ENCODE results near the gene PACRG.

PACRG gene

DNA sequence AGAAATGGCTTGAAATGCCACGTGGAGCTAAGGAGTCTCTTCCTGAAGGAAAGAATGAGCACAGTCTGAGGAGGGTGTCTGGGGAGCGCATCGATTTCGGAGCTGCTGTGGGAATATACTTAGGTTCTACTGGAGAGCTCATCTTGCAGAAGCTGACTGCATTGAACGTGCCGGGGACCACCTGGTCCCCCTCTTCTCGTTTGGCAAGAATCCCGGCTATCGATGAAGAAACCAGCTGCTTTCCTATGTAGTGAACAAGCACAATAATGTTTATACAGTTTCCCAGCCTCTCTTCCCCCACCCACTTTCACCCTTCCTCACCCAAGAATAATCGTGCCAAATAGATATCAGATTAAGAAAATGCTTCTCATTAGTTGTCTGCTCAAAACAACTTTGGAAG lies 242.5 kb downstream of the PACRG start:
- Histone ChIP-seq H3K27ac (ENCODE audit: low read depth, low read length) (no peak overlapping the region), H3K9ac (ENCODE audit: low read length) (no peak overlapping the region), H3K9me3 (ENCODE audit: insufficient read depth, low read depth, low read length) (no peaks in the 10 kb centered on the region), H3K27me3 (ENCODE audit: insufficient read depth, low read length) (no peaks in the 10 kb centered on the region), H3K4me2 (ENCODE audit: low read length) (no peak overlapping the region), H3K4me3 (ENCODE audit: low read depth, low read length) (no peak overlapping the region), H3K18ac (ENCODE audit: low read length) (no peak overlapping the region), H2AK5ac (ENCODE audit: low read length) (no peak overlapping the region), H3K23ac (ENCODE audit: low read length) (no peak overlapping the region), H3K36me3 (ENCODE audit: control insufficient read depth in 1 of 2, insufficient read depth in 2 of 2, low read length in 2 of 2) (no peaks in the 10 kb centered on the region), H3K4me1 (ENCODE audit: control insufficient read depth in 1 of 2, insufficient read depth in 2 of 2, low read length in 2 of 2) (no peaks in the 10 kb centered on the region), H2AFZ (ENCODE audit: insufficient read depth, low read length, poor library complexity) (no peak overlapping the region), H4K91ac (ENCODE audit: low read depth, low read length) (no peak overlapping the region), H3K14ac (ENCODE audit: low read length) (no peak overlapping the region), H2BK120ac (ENCODE audit: insufficient read depth, low read length, poor library complexity) (no peak overlapping the region), H3K79me1 (ENCODE audit: low read length) (no peaks in the 10 kb centered on the region), H2BK5ac (ENCODE audit: low read depth, low read length, poor library complexity) (no peak overlapping the region), H2BK12ac (ENCODE audit: low read length) (no peak overlapping the region), H4K8ac (ENCODE audit: low read depth, low read length) (no peak overlapping the region), H3K79me2 (ENCODE audit: control insufficient read depth, insufficient read depth, low read length, poor library complexity) (no peaks in the 10 kb centered on the region), H3K4ac (ENCODE audit: low read depth, low read length) (no peak overlapping the region), H4K12ac (ENCODE audit: low read depth, low read length) (no peak overlapping the region)
- no CpG with 5 or more reads among the region's 10 CpGs for WGBS (ENCODE audit: extremely low coverage, insufficient coverage, insufficient read length)
- no peak for DNase-seq

DNA sequence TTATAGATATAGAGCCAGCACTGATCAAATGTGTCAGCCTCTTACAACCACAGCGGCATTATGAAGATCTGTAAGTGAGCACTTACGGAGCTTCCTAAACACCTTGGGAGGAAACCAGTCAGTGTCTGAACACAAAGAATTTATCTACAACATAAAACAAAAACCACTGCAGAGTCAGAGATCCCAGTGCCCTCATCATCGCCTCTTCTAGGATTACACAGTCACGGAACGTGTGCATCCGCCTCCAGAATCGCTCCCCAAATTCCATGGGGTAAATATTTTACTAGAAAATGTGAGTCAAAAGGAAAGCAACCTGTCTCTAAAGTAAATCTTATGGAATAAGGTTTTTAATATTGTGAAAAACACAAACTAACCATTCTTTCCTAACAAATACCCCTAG lies 243.6 kb downstream of the PACRG start:
- Histone ChIP-seq H4K8ac (ENCODE audit: low read depth, low read length) (no peak overlapping the region), H3K18ac (ENCODE audit: low read length) (no peak overlapping the region), H3K4me1 (ENCODE audit: control insufficient read depth in 1 of 2, insufficient read depth in 2 of 2, low read length in 2 of 2) (no peaks in the 10 kb centered on the region), H2BK120ac (ENCODE audit: insufficient read depth, low read length, poor library complexity) (no peak overlapping the region), H3K36me3 (ENCODE audit: control insufficient read depth in 1 of 2, insufficient read depth in 2 of 2, low read length in 2 of 2) (no peaks in the 10 kb centered on the region), H3K4me2 (ENCODE audit: low read length) (no peak overlapping the region), H2AFZ (ENCODE audit: insufficient read depth, low read length, poor library complexity) (no peak overlapping the region), H3K9ac (ENCODE audit: low read length) (no peak overlapping the region), H4K91ac (ENCODE audit: low read depth, low read length) (no peak overlapping the region), H3K79me1 (ENCODE audit: low read length) (no peaks in the 10 kb centered on the region), H3K4ac (ENCODE audit: low read depth, low read length) (no peak overlapping the region), H3K23ac (ENCODE audit: low read length) (no peak overlapping the region), H3K14ac (ENCODE audit: low read length) (no peak overlapping the region), H2BK12ac (ENCODE audit: low read length) (no peak overlapping the region), H3K9me3 (ENCODE audit: insufficient read depth, low read depth, low read length) (no peaks in the 10 kb centered on the region), H2AK5ac (ENCODE audit: low read length) (no peak overlapping the region), H3K79me2 (ENCODE audit: control insufficient read depth, insufficient read depth, low read length, poor library complexity) (no peaks in the 10 kb centered on the region), H3K4me3 (ENCODE audit: low read depth, low read length) (no peak overlapping the region), H3K27ac (ENCODE audit: low read depth, low read length) (no peak overlapping the region), H3K27me3 (ENCODE audit: insufficient read depth, low read length) (no peaks in the 10 kb centered on the region), H4K12ac (ENCODE audit: low read depth, low read length) (no peak overlapping the region), H2BK5ac (ENCODE audit: low read depth, low read length, poor library complexity) (no peak overlapping the region)
- no CpG with 5 or more reads among the region's 7 CpGs for WGBS (ENCODE audit: extremely low coverage, insufficient coverage, insufficient read length)
- DNase-seq: no peak

DNA sequence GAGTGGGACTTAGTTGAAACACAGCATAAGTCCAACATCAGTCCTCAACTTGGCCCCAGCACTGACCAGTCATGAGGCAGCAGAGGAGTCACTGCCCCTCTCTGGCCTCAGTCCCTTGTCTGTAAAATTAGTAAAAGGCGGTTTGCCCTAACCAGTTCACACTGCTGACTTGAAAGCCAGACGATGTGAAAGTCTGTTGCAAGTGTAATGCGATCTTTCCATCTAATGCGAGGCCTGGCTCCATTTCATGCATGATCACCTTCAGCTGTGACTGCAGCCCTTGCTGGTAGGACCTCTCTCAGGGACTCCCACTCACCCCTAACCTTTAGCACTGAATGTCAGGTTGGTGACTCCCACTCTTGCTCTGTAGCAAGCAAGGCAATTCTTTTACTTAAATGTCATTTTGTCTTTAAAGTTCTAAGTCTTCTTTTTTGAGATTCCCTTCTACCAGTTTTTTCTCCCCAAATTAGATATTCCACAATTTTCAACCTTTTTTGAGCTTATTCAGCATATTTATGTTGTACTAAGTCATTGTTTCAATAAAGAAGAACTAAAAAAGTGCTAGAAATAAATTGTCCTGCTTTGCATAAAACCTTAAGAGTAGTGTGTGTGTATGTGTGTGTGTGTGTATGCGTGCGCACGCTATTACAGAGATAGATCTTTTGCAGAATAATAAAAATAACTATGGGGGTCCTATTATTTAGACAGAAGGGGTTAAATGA lies 245.5 kb downstream of the PACRG start:
- H3K18ac ChIP-seq (ENCODE audit: low read length): no peak overlapping the region
- H3K4me2 ChIP-seq (ENCODE audit: low read length): no peak overlapping the region
- no peaks in the 10 kb centered on the region for H3K36me3 ChIP-seq (ENCODE audit: control insufficient read depth in 1 of 2, insufficient read depth in 2 of 2, low read length in 2 of 2)
- H3K9ac ChIP-seq (ENCODE audit: low read length): no peak overlapping the region
- H3K79me2 ChIP-seq (ENCODE audit: control insufficient read depth, insufficient read depth, low read length, poor library complexity): no peaks in the 10 kb centered on the region
- no peak overlapping the region for H4K12ac ChIP-seq (ENCODE audit: low read depth, low read length)
- H3K27me3 ChIP-seq (ENCODE audit: insufficient read depth, low read length): no peaks in the 10 kb centered on the region
- H3K4me3 ChIP-seq (ENCODE audit: low read depth, low read length): no peak overlapping the region
- H2AK5ac ChIP-seq (ENCODE audit: low read length): no peak overlapping the region
- no peak overlapping the region for H2BK120ac ChIP-seq (ENCODE audit: insufficient read depth, low read length, poor library complexity)
- no peak overlapping the region for H3K4ac ChIP-seq (ENCODE audit: low read depth, low read length)
- H2BK5ac ChIP-seq (ENCODE audit: low read depth, low read length, poor library complexity): no peak overlapping the region
- no peak overlapping the region for H4K91ac ChIP-seq (ENCODE audit: low read depth, low read length)
- WGBS (ENCODE audit: extremely low coverage, insufficient coverage, insufficient read length): no CpG with 5 or more reads among the region's 7 CpGs
- no peak overlapping the region for H3K27ac ChIP-seq (ENCODE audit: low read depth, low read length)
- no peaks in the 10 kb centered on the region for H3K79me1 ChIP-seq (ENCODE audit: low read length)
- no peaks in the 10 kb centered on the region for H3K9me3 ChIP-seq (ENCODE audit: insufficient read depth, low read depth, low read length)
- DNase-seq: no peak
- H3K14ac ChIP-seq (ENCODE audit: low read length): no peak overlapping the region
- H4K8ac ChIP-seq (ENCODE audit: low read depth, low read length): no peak overlapping the region
- no peaks in the 10 kb centered on the region for H3K4me1 ChIP-seq (ENCODE audit: control insufficient read depth in 1 of 2, insufficient read depth in 2 of 2, low read length in 2 of 2)
- no peak overlapping the region for H2AFZ ChIP-seq (ENCODE audit: insufficient read depth, low read length, poor library complexity)
- no peak overlapping the region for H3K23ac ChIP-seq (ENCODE audit: low read length)
- H2BK12ac ChIP-seq (ENCODE audit: low read length): no peak overlapping the region

DNA sequence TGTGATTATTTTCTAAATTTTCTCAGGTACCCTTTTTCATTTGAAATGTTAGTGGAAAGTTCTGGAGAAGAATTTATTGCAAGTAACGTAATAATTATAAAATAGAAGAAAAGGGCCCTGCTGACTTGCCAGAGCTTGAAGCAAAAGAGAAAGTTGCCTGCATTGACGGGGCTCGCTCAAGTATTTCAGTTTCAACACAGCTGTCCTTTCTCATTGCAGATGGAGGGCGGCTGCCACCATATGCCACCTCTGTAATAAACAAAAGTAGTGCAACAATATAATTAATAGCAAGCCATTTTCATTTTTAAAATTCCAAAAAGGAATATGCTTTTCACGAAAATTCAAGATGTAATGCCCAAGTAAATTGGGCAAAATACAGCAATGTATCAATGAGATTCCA lies 246.2 kb downstream of the PACRG start:
- H4K91ac ChIP-seq (ENCODE audit: low read depth, low read length): no peak overlapping the region
- DNase-seq: no peak
- no peaks in the 10 kb centered on the region for H3K9me3 ChIP-seq (ENCODE audit: insufficient read depth, low read depth, low read length)
- H2BK120ac ChIP-seq (ENCODE audit: insufficient read depth, low read length, poor library complexity): no peak overlapping the region
- H3K27ac ChIP-seq (ENCODE audit: low read depth, low read length): no peak overlapping the region
- H2AFZ ChIP-seq (ENCODE audit: insufficient read depth, low read length, poor library complexity): no peak overlapping the region
- no peaks in the 10 kb centered on the region for H3K79me1 ChIP-seq (ENCODE audit: low read length)
- no peaks in the 10 kb centered on the region for H3K4me1 ChIP-seq (ENCODE audit: control insufficient read depth in 1 of 2, insufficient read depth in 2 of 2, low read length in 2 of 2)
- H3K23ac ChIP-seq (ENCODE audit: low read length): no peak overlapping the region
- no peaks in the 10 kb centered on the region for H3K27me3 ChIP-seq (ENCODE audit: insufficient read depth, low read length)
- H2AK5ac ChIP-seq (ENCODE audit: low read length): no peak overlapping the region
- H2BK12ac ChIP-seq (ENCODE audit: low read length): no peak overlapping the region
- H3K4me2 ChIP-seq (ENCODE audit: low read length): no peak overlapping the region
- no peak overlapping the region for H4K12ac ChIP-seq (ENCODE audit: low read depth, low read length)
- no peak overlapping the region for H3K9ac ChIP-seq (ENCODE audit: low read length)
- no peak overlapping the region for H3K4ac ChIP-seq (ENCODE audit: low read depth, low read length)
- WGBS (ENCODE audit: extremely low coverage, insufficient coverage, insufficient read length): no CpG with 5 or more reads among the region's 5 CpGs
- H3K4me3 ChIP-seq (ENCODE audit: low read depth, low read length): no peak overlapping the region
- no peaks in the 10 kb centered on the region for H3K36me3 ChIP-seq (ENCODE audit: control insufficient read depth in 1 of 2, insufficient read depth in 2 of 2, low read length in 2 of 2)
- H4K8ac ChIP-seq (ENCODE audit: low read depth, low read length): no peak overlapping the region
- H3K14ac ChIP-seq (ENCODE audit: low read length): no peak overlapping the region
- H3K79me2 ChIP-seq (ENCODE audit: control insufficient read depth, insufficient read depth, low read length, poor library complexity): no peaks in the 10 kb centered on the region
- H3K18ac ChIP-seq (ENCODE audit: low read length): no peak overlapping the region
- no peak overlapping the region for H2BK5ac ChIP-seq (ENCODE audit: low read depth, low read length, poor library complexity)
